SK-N-MC (cell line): ENCODE results near the gene KRTAP5-11.
"Not testable (repeated sequence)": the region's sequence is repeated elsewhere in the genome, so short reads cannot be mapped to it uniquely, and the experiment has no call there.

Experiments used
- EZH2 ChIP-seq: fragments of 200-600 bp; sonication (generic); IDR thresholded peaks from one replicate; pipeline ENCODE4 v1.6.1; 2017; ENCODE audit warnings: antibody characterized with exemption
- FOXP2 ChIP-seq: optimal IDR thresholded peaks from 2 replicates; pipeline ENCODE3; 2011; ENCODE audit warnings: mild to moderate bottlenecking, moderate library complexity; ENCODE audit not compliant: insufficient read depth; ENCODE audit errors: extremely low read length, control extremely low read depth
- POLR2AphosphoS5 ChIP-seq: IDR thresholded peaks from 2 replicates; pipeline ENCODE4 v1.6.1; 2012; ENCODE audit warnings: mild to moderate bottlenecking, low read depth, low read length, borderline replicate concordance

DNA sequence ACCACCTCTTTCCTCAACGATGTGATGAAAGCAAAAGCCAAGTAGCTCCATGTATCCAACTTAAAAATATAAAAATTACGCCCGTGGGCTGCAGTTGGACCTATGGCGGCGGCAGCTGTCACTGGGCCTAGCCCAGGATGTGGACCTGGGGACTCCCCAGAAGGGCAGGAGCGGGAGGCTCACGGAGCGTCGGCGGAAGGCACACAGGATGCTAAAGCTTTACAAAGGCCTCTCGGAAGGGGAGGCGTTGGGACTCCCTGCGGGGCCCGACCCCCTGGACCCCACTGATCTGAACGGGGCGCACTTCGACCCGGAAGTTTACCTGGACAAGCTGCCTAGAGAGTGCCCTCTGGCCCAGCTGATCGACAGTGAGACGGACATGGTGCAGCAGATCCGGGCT lies 46.3 kb upstream of the KRTAP5-11 start:
- not testable (repeated sequence) for TF ChIP-seq EZH2, POLR2AphosphoS5, FOXP2
